Central memory CD4-positive, alpha-beta T cell (primary cell): ENCODE results near the gene JAKMIP2.
"Not testable (repeated sequence)": the region's sequence is repeated elsewhere in the genome, so short reads cannot be mapped to it uniquely, and the experiment has no call there.

Experiments
- DNase-seq: peaks from one replicate; pipeline ENCODE4 v3.0.0; 2022

Gene JAKMIP2

GRCh38 chr5:147743678-147744374, 38.7 kb downstream of the JAKMIP2 start:
- DNase-seq, result no peak

GRCh38 chr5:147743012-147743411, 39.5 kb downstream of the JAKMIP2 start:
- no peak for DNase-seq

GRCh38 chr5:147742151-147742550, 40.4 kb downstream of the JAKMIP2 start:
- no peak for DNase-seq

- no peak for DNase-seq
Observed at GRCh38 chr5:147740864-147741263, 41.7 kb downstream of the JAKMIP2 start.

- DNase-seq, result no peak
Observed at GRCh38 chr5:147737921-147738320, 44.6 kb downstream of the JAKMIP2 start.

- no peak for DNase-seq
Observed at GRCh38 chr5:147735621-147736125, 46.9 kb downstream of the JAKMIP2 start.

- no peak for DNase-seq
Observed at GRCh38 chr5:147734894-147735293, 47.6 kb downstream of the JAKMIP2 start.

GRCh38 chr5:147733075-147733474, 49.5 kb downstream of the JAKMIP2 start:
- DNase-seq, result no peak

GRCh38 chr5:147732291-147732883, 50.1 kb downstream of the JAKMIP2 start:
- DNase-seq, result no peak

- DNase-seq, result no peak
Observed at GRCh38 chr5:147731431-147732290, 50.9 kb downstream of the JAKMIP2 start.

- no peak for DNase-seq
Observed at GRCh38 chr5:147727200-147727599, 55.3 kb downstream of the JAKMIP2 start.

- DNase-seq, result not testable (repeated sequence)
Observed at GRCh38 chr5:147721191-147721960, 61.2 kb downstream of the JAKMIP2 start.

- DNase-seq, result no peak
Observed at GRCh38 chr5:147713550-147714295, 68.8 kb downstream of the JAKMIP2 start.

GRCh38 chr5:147712598-147712997, 69.9 kb downstream of the JAKMIP2 start:
- DNase-seq, result no peak

- DNase-seq, result no peak
Observed at GRCh38 chr5:147712019-147712418, 70.5 kb downstream of the JAKMIP2 start.

GRCh38 chr5:147711019-147711418, 71.5 kb downstream of the JAKMIP2 start:
- no peak for DNase-seq

GRCh38 chr5:147708708-147709107, 73.8 kb downstream of the JAKMIP2 start:
- DNase-seq, result no peak

GRCh38 chr5:147704544-147704943, 78.0 kb downstream of the JAKMIP2 start:
- DNase-seq, result no peak

GRCh38 chr5:147701468-147701867, 81.1 kb downstream of the JAKMIP2 start:
- no peak for DNase-seq

GRCh38 chr5:147699496-147700088, 82.9 kb downstream of the JAKMIP2 start:
- no peak for DNase-seq

GRCh38 chr5:147697380-147697779, 85.1 kb downstream of the JAKMIP2 start:
- DNase-seq, result no peak

- DNase-seq, result no peak
Observed at GRCh38 chr5:147694772-147695171, 87.8 kb downstream of the JAKMIP2 start.
